ENCODE data around the gene DNAH17. TPM values are rescaled to one million over a fixed set of nuclear protein-coding genes. Genes with fewer than 3 reads are reported as not detected.
A peak's percentile ranks its signal among the peaks of the same experiment; 100 is the strongest.

Gene DNAH17
- total and polyA plus RNA-seq, 2 of the 13 experiments (the other 11 are each of a cell fraction or from before 2014, with no cell fraction given), result 0.86 to 1.6 TPM

- no peak for TF ChIP-seq SNAPC4 (CRISPR knock-in tag; IDR thresholded peaks at IDR 0.05)
- peak; percentile 64; the same call in 1 of the 2 replicates for TF ChIP-seq GFI1 (CRISPR knock-in tag; IDR thresholded peaks at IDR 0.05; ENCODE audit: borderline replicate concordance)
- no peak for TF ChIP-seq REXO4 (CRISPR knock-in tag; IDR thresholded peaks at IDR 0.05; ENCODE audit: borderline replicate concordance)
- TF ChIP-seq ZBTB3 (CRISPR knock-in tag; IDR thresholded peaks at IDR 0.05; ENCODE audit: borderline replicate concordance, low read depth), result no peak
- no peak for TF ChIP-seq ZNF577 (CRISPR knock-in tag; IDR thresholded peaks at IDR 0.05; ENCODE audit: borderline replicate concordance, low read depth)
- no peak for TF ChIP-seq TOPORS (CRISPR knock-in tag; IDR thresholded peaks at IDR 0.05)
- no peak for TF ChIP-seq ZSCAN21 (CRISPR knock-in tag; IDR thresholded peaks at IDR 0.05; ENCODE audit: borderline replicate concordance)
- no peak; the same call in 1 of the 2 replicates for TF ChIP-seq ZC3H13 (CRISPR knock-in tag; IDR thresholded peaks at IDR 0.05)
- TF ChIP-seq ZNF432 (CRISPR knock-in tag; IDR thresholded peaks at IDR 0.05; ENCODE audit: borderline replicate concordance), result no peak
- TF ChIP-seq FOXO4 (CRISPR knock-in tag; conservative IDR thresholded peaks at IDR 0.05), result no peak
- TF ChIP-seq PPARG (CRISPR knock-in tag; conservative IDR thresholded peaks at IDR 0.05), result no peak
- TF ChIP-seq ZNF430 (CRISPR knock-in tag; IDR thresholded peaks at IDR 0.05), result 0 out of 2 replicates have a peak, but pooled peaks have one; percentile 26
- no peak for TF ChIP-seq ZNF296 (CRISPR knock-in tag; conservative IDR thresholded peaks at IDR 0.05)
- TF ChIP-seq NPAS2 (CRISPR knock-in tag; IDR thresholded peaks at IDR 0.05; ENCODE audit: borderline replicate concordance), result no peak
- no peak for TF ChIP-seq ZNF670 (CRISPR knock-in tag; IDR thresholded peaks at IDR 0.05; ENCODE audit: borderline replicate concordance)
- TF ChIP-seq ZNF660 (CRISPR knock-in tag; IDR thresholded peaks at IDR 0.05; ENCODE audit: borderline replicate concordance, low read depth), result no peak
- no peak for TF ChIP-seq CREBL2 (CRISPR knock-in tag; IDR thresholded peaks at IDR 0.05; ENCODE audit: borderline replicate concordance)
- peak; percentile 61 for TF ChIP-seq ZNF263 (CRISPR knock-in tag; IDR thresholded peaks at IDR 0.05)
- TF ChIP-seq ZNF605 (CRISPR knock-in tag; IDR thresholded peaks at IDR 0.05), result no peak; the same call in 1 of the 2 replicates
- no peak for TF ChIP-seq ZNF12 (CRISPR knock-in tag; IDR thresholded peaks at IDR 0.05)
- TF ChIP-seq ZMAT5 (CRISPR knock-in tag; IDR thresholded peaks at IDR 0.05; ENCODE audit: borderline replicate concordance, low read depth), result no peak
- TF ChIP-seq HMG20A (CRISPR knock-in tag; IDR thresholded peaks at IDR 0.05; ENCODE audit: borderline replicate concordance), result no peak
- no peak for TF ChIP-seq PLRG1 (conservative IDR thresholded peaks at IDR 0.05)
- no peak for TF ChIP-seq CC2D1A (CRISPR knock-in tag; IDR thresholded peaks at IDR 0.05)
Measured at GRCh38 chr17:78433013-78433727, 144.0 kb downstream of the DNAH17 start (continued).

All from HepG2 (cell line).